Measurements from ENCODE around the gene ADAMTS3. TPM values are rescaled to one million over a fixed set of nuclear protein-coding genes. Genes with fewer than 3 reads are reported as not detected.
A peak's percentile ranks its signal among the peaks of the same experiment; 100 is the strongest.

Gene ADAMTS3
- 0.35 TPM for total RNA-seq

DNA sequence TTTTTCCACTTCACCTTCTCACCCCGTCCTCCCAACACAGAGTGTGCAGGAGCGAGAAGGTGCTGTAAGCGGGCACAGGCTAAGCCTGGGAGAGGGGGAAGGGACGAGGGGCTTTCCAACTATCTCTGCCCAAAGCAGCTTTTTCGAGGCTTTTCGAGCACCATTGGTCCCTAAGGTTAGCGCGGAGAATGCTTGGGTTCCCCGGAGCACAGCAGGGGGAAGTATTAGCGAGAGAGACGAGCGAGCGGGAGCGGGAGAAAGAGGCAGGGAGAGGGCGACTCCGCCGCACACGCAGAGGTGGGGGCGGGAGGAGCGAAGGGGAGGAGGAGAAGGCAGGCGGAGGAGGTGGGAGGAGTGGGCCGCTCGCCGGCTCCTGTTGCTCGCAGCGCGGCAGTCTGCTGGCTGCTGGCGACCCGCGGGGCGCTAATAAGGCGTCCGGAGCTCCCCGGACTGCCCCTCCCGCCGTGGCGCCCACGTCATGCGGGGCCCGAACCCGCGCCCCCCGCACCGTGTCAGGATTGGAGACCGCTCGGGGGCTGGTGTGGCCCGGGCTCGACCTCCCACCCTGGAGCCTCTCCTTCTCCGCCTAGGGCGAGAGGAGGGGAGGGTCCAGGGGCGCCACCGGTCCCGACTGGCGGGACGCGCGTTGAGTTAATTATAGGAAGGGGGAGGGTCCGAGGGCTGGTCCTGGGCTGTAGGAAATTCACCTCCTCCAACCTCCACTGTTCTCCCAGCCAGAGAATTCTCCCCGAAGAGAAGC is at the start of gene ADAMTS3:
Gene ADAMTS3 (minus strand): TSS at position 263 of the 760 bp plus-strand sequence. CDS start 459 bp downstream, outside the sequence.
- DNase-seq (ENCODE audit: low spot score), result no peak

DNA sequence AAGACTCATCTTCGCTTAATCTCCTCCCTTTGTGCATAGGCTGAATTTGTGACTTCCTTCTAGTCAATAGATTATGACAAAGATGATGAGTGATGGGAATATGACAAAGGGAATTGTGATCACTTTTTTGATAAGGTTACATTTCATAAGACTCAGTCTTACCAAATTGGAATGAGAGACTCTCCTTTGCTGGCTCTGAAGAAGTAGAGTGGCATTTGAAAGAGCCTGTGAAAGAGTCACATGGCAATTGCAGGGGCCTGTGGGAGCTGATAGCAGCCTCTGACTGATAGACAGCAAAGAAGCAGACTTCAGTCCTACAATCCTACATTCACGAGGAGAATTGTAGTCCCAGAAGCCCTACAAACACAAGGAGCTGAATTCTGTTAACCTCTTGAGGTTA is 44.9 kb upstream of the ADAMTS3 start:
- ATAC-seq (no peak), DNase-seq (ENCODE audit: low spot score) (no peak)

More for the DNA sequence above, at the start of gene ADAMTS3:
- peak; percentile 69 for ATAC-seq

DNA sequence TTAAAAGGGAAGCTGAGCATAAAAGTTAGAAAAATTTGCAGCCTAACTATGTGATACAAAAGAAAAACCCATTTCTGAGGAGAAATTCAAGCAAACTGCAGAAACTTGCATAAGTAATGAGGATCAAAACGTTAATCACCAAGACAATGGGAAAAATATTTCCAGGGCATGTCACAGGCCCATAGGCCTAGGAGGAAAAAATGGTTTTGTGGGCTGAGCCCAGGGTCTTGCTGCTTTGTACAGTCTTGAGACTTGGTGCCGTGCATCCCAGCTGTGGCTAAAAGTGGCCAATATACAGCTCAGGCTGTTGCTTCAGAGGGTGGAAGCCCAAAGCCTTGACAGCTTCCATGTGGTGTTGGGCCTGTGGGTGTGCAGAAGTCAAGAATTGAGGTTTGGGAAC is 37.7 kb upstream of the ADAMTS3 start:
- DNase-seq (ENCODE audit: low spot score) (no peak), ATAC-seq (no peak)

DNA sequence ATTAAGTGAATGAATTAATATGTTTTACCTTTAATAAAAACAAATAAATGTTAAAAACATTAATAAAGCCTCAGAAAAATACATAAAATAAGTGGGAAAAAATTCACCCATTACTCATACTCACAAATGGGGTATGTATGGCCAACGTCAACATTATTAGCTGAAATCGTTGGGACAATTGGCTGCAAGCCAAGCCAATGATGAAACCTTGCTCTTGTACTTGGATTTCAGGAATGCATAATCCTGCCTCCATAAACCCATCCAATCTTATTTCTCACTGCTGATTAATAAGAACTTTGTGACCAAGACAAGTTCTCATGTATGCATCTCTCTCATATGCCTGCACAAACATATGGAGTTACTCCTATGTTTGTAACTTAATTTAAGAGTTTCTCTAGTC is 35.3 kb upstream of the ADAMTS3 start:
- no peak for ATAC-seq

DNA sequence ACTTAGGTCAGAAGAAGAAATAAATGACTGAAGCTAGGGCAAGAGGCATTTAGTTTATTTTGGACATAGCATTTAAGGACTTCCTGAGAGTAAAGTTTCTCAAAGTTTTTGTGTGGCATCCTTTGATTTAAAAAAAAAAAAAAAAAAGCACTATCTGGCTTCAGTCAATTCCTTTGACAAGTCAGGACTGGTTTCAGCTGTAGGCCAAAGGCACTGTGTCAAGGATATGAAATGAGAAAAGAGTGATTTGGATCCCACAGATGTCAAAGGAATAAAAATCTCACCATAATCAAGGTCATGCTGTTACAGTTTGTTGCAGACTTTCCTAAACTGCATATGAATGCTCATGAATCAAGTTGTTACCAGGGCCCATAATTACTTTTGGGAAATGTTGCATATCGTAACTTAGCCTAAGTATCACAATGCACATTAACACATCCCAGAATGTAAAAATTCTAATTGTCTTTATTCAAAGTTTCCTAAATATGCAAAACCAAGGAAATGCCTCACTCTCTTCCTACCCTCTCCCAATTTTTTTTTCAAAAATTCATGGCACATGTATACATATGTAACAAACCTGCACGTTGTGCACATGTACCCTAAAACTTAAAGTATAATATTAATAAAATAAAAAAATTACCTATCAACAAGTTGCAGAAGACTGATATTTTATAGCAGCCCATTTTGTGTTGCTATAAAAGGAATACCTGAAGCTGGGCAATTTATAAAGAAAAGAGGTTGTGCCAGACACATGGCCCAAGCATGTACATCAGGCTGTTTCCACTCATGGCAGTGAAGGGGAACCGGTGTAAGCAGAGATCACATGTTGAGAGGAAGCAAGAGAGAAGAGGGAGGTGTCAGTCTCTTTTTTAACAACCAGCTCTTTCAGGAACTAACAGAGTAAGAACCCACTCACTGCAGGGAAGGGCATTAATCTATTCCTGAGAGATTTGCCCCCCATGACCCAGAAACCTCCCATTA is 33.7 kb upstream of the ADAMTS3 start:
- ATAC-seq (no peak), DNase-seq (ENCODE audit: low spot score) (no peak)

More for the DNA sequence above, 35.3 kb upstream of the ADAMTS3 start:
- no peak for DNase-seq (ENCODE audit: low spot score)

DNA sequence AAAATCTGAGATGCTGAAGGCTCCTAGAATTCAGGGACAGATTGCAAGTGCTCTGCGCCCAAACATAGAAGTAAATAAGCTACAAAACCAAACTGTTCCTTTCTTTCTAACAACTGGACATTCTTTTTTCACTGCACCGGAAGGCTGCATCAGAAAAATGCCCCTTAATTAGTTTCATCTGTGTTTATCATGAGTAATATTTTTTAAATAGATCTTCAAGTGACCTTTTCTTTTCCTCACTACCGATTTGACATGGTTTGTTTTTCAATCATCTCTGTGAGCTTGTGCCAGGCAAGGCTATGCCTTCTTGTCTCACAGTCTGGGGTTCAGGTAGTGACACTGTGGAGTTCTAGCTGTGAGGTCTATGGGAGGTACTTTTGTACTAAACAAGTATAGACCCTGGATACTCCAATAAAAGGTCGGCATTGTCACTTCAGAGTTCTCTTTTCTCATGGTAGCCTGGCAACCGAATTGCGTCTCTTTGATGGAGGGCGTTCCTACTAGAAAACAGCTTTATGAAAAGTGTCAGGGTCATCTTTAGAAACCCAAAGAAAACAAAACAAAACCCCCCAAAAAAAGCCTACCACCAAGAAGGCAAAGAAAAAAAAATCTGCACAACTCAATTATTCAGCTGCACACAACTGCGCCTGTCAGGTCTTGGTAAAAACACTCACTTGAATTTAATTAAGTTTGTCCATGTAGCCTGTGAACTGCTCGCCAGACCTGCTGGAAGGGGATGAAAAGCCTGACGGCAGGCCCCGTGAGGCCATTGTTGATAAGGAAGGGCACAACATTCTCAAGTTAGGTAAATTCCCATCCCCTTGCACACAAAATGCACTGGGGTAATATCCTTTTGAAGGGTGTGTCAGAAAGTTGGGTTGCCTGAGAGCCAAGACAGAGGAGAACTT is 22.8 kb upstream of the ADAMTS3 start:
- no peak for ATAC-seq
- no peak for DNase-seq (ENCODE audit: low spot score)

DNA sequence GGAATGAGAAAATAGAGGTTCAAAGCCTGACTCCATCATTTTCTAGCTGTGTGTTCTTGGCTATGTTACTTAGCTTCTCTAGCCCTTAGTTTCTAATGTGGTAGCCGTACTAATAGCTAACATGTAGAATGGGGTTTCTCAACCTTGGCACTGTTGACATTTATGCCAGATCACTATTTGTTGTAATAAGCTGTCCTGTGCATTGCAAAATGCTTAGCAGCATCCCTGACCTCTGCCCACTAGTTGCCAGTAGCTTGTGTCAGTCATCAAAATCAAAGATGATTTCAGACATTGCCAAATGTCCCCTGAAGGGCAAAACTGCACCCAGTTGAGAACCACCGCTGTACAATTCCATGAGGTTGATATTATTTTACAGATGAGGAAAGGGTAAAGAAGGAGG is 18.3 kb upstream of the ADAMTS3 start:
- DNase-seq (ENCODE audit: low spot score) (peak; percentile 62), ATAC-seq (peak; percentile 97)

DNA sequence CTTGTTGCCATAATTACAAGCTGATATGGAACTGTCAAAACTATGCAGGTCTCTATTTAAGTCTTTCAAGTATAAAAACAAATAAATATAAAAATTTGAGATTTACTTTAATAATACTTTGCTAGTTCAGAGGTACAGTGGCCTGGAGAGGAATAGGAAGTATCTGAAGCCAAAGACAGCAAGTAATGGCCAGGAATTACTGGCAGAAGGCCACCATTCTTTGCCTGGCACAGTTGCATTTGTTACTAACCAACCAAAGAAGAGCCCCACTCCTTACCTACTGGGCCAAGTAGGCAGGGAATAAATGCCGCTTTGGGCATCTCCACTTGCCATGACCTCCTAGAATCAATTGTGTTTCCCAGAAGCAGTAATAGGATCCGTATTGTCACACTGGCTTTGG is 13.8 kb upstream of the ADAMTS3 start:
- ATAC-seq, result peak; percentile 66
- peak; percentile 49 for DNase-seq (ENCODE audit: low spot score)

DNA sequence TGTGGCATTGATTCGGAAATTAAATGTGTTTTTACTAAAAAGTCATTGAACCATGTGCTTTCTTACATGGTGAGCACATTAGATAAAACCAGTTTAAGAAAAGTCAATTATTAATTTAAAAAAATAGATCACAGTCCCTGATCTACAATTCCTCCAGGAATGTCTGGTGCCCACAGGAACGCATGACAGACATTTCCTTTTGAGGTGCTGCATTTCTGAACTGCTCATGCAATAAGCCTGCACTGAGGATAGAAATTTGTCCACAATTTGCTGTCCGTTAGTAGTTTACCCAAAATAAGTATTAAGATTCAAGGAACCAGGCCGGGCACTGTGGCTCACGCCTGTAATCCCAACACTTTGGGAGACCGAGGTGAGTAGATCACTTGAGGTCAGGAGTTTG is 8.2 kb upstream of the ADAMTS3 start:
- ATAC-seq (no peak), DNase-seq (ENCODE audit: low spot score) (no peak)

DNA sequence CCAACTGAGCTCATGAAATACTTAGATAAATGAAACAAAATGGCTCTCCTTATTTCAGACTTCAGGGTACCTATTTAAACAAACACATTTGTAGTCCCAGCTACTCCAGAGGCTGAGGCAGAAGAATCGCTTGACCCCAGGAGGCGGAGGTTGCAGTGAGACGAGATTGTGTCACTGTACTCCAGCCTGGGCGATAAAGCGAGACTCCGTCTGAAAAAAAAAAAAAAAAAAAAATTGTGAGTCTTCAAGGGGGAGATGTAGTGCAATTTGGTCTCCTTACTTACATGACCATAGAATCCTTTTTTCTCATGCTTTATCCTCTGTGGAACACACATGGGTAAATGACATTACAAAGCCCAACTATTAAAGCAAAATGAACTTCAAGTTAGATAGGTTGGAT is 2.3 kb upstream of the ADAMTS3 start:
- DNase-seq (ENCODE audit: low spot score) (no peak), ATAC-seq (no peak)

DNA sequence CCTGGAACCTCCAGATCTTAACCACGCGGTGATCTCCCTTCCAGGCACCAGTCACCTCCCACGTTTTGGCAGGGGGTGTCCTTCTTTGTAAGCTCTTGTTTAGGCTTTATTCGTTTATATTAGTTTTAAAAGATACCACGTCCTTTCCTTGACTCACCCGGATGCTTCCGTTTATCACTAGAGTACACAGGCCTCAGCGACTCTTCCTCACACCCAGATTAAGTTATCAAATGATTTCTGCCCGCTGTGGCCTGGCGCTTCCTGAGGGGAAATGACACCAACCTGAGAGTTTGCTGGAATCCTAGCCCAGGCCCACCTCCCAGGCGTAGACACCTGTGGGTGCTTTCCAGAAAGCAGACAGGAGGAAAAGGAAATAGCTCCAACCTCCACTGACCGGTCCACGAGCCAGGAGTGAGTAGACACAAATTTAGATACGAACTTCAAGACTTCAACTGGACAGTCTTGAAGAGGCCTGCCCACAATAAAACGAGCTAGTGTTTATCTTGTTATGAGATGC is 756 bp upstream of the ADAMTS3 start:
- DNase-seq (ENCODE audit: low spot score) (no peak), ATAC-seq (no peak)

DNA sequence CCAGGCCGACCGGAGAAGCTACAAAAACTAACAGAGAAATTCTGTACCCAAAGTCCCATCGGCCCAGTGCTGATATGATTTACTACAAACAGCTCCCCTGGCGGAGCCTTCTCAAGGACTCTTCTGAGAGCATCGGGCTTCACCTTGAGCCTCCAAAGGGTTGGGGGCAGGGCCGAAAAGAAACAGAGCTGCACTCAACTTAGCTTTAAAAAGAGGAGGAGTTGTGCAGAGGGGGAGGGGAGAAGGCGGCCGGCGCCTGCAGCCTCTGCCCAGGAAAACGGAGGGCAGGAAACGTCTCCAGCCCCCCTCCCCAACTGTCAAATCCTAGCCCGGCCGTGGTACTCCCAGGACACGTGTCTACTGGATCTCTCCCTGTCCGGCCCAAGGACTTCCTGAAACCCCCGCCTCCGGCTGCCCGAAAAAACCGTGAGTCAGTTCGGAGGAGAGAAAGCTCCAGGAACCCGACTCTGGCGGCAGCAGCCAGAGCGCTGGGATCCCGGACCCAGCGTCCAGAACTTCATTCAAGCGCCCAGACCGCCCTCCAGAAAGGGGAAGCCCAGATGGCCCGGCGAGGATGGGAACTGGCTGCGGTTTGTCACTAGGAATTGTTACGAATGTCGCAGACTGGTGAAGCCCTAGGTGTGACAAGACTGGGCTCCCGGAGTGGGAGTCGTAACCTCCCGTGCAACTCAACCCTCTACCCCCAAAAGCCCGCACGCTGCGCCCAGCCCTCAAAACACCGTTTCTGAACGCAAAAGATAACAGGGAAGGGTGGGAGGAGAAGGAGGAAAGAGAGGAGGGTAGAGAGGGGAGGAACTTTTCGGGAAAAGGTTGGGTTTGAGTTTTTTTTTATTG is 973 bp downstream of the ADAMTS3 start:
- ATAC-seq, result peak; percentile 67
- peak; percentile 52 for DNase-seq (ENCODE audit: low spot score)

DNA sequence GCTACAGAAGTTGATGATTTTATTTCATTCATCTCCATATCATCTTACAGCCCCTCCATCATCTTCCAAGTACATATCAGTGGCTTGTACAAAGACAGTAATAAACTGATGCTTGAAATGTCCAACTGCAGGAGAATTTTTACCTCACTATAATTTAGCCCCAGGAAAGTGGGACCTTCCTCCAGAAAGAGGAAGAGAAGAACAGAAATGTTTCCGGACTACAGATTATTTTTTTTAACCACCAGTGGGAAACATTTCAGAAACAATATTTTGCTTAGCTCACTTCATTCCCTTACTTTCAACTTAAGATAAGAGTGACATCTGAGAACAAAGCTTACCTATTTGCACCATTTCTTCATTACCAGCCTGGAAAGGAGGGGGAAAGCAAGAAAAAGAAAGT is 2.0 kb downstream of the ADAMTS3 start:
- ATAC-seq (no peak), DNase-seq (ENCODE audit: low spot score) (no peak)

DNA sequence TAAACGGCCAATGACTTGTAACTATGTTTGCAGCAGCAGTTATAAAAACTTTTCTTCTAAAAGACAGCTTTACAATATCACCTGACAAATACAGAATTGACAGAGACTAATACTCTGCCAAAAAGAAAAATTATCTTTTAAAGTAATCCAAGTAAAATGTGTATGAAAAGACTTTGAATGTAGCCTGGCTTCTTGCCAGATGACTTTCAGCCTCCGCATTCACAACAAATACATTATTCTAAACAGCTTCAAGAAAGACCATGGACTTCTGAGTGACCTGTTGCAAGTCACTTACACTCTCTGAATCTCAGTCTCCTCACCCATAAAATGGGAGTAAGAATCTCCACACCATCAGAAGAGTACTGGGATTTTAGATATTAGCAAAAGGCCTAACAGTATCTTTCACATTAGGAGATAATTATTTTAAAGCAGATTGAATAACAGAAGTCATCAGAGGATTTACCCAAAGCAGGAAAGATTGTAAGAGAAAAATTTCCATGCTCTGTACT is 2.5 kb downstream of the ADAMTS3 start:
- DNase-seq (ENCODE audit: low spot score), result no peak
- ATAC-seq, result no peak

DNA sequence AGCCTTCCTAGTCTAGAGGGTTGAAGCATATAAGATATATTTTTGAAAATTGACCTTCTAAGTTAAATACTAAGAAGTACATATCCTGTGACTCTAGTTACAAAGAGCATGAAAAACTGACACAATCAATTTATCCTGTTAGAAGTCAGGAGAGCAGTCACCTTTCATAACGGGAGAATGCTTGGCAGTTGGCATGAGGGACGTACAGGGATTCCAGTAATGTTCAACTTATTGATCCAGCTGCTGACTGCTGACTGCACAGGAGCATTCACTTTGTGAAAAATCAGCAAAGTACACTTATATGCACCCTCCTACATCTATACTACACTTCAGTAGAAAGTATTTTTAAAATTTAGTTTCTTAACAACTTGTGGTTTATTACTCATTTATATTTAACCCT is 4.2 kb downstream of the ADAMTS3 start:
- ATAC-seq, result peak; percentile 76
- DNase-seq (ENCODE audit: low spot score), result no peak

DNA sequence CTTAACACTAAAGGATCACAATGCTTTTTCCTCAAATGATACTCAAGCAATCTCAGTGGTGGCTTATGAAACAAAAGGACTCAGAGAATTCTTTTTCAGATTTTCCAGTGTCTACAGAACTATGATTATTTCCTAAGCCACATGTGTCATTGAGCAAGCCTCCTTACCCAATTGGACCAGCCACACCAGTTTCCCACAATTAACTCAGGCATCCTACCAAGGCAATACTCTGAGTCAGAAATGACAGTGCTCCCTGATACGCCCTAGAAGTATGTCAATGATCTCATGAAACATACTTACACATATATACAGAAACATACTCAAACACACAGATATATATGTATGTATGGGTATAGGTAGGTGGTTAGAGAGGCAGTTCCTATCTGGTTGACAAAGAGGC is 4.8 kb downstream of the ADAMTS3 start:
- no peak for ATAC-seq

DNA sequence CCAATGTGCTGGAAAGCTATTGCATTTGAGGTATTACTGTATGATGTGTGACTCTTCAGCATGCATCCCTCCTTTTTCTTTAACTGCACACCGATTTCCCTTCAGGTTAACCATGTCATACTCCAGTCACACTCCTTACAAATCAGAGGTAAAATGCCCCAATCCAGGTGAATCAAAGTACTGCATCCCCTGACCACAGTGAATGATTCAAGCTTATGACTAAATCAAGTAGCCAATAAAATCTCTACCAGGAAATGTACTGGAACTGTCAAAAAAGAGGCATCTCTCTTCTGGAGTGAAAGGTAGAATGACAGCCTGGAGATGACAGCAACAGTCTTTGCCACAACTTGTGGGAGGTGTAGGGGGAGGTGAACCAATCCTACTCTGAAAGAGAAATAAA is 10.4 kb downstream of the ADAMTS3 start:
- ATAC-seq, result no peak
- no peak for DNase-seq (ENCODE audit: low spot score)

More for the DNA sequence above, 4.8 kb downstream of the ADAMTS3 start:
- no peak for DNase-seq (ENCODE audit: low spot score)

DNA sequence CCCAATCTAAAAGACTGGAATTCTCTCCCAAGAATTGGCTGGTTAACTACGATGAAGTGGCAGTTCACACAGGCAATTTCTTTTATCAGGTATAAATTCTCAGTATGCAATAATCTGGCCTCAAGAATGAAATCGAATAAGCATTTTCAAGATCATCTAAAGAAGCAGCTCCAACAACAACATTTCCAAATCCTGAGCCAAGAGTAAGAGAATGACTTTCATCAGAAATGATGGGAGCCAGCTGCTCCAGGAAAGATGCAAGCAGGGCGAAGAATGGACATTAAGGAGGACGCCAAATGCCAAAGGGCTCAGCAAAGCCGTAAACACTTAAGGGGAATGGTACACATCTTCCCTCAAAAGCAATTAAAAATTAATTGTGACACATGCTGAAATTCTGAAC is 12.0 kb downstream of the ADAMTS3 start:
- no peak for ATAC-seq
- no peak for DNase-seq (ENCODE audit: low spot score)

DNA sequence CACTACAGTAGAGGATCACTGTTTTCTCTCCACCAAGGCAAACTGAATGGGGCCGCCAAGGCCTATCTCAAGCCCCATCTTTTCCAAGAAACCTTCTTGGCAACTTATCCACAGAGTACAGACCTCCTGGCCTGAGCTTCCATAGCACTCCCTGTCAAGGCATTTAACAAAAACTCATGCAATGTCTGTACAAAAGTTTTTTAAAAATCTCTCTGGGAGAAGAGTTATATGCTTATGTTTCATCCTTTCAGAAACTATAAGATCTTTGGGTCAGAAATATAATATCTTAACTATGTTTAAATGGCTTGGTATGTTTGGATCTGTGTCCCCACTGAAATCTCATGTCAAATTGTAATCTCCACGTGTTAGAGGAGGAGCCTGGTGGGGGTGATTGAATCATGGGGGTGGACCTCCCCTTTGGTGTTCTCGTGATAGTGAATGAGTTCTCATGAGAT is 13.6 kb downstream of the ADAMTS3 start:
- DNase-seq (ENCODE audit: low spot score) (no peak), ATAC-seq (no peak)
